HUES6 (cell line): ENCODE data around the gene UQCRC1.

Experiments
- H3K27ac ChIP-seq: 2 replicates; pipeline ENCODE4 v1.7.0; 2013; ENCODE audit warnings: low read depth, mild to moderate bottlenecking, low read length, inconsistent platforms
- H3K27me3 ChIP-seq: 2 replicates; pipeline ENCODE4 v1.6.1; 2013; ENCODE audit warnings: low read length; ENCODE audit not compliant: control insufficient read depth, insufficient read depth
- H3K36me3 ChIP-seq: 2 replicates; pipeline ENCODE4 v1.6.1; 2013; ENCODE audit warnings: low read length; ENCODE audit not compliant: control insufficient read depth, insufficient read depth
- H3K4me1 ChIP-seq: 2 replicates; pipeline ENCODE4 v1.6.1; 2013; ENCODE audit warnings: low read length; ENCODE audit not compliant: control insufficient read depth, insufficient read depth
- H3K4me3 ChIP-seq: 2 replicates; pipeline ENCODE4 v1.5.1; 2013; ENCODE audit warnings: low read depth, low read length
- H3K9ac ChIP-seq: one replicate; pipeline ENCODE4 v1.6.1; 2013; ENCODE audit warnings: mild to moderate bottlenecking, low read length
- H3K9me3 ChIP-seq: 2 replicates; pipeline ENCODE4 v1.6.1; 2013; ENCODE audit warnings: low read depth, low read length; ENCODE audit not compliant: control insufficient read depth, insufficient read depth

UQCRC1 gene

GRCh38 chr3:48587686-48588085, 21.8 kb downstream of the UQCRC1 start:
- Histone ChIP-seq H3K9me3 (no peaks in the 10 kb centered on the region), H3K9ac (no peak overlapping the region), H3K27ac (no peak overlapping the region), H3K27me3 (no peaks in the 10 kb centered on the region), H3K4me3 (no peak overlapping the region), H3K36me3 (peaks cover 96% of the 10 kb centered on the region), H3K4me1 (no peaks in the 10 kb centered on the region)

GRCh38 chr3:48585411-48585810, 24.0 kb downstream of the UQCRC1 start:
- H3K4me1 ChIP-seq: no peaks in the 10 kb centered on the region
- no peak overlapping the region for H3K4me3 ChIP-seq
- no peaks in the 10 kb centered on the region for H3K27me3 ChIP-seq
- peaks cover 96% of the 10 kb centered on the region for H3K36me3 ChIP-seq
- H3K9me3 ChIP-seq: no peaks in the 10 kb centered on the region
- no peak overlapping the region for H3K9ac ChIP-seq
- no peak overlapping the region for H3K27ac ChIP-seq

- Histone ChIP-seq H3K27me3 (no peaks in the 10 kb centered on the region), H3K9ac (no peak overlapping the region), H3K4me1 (no peaks in the 10 kb centered on the region), H3K36me3 (peaks cover 95% of the 10 kb centered on the region), H3K27ac (no peak overlapping the region), H3K9me3 (no peaks in the 10 kb centered on the region), H3K4me3 (no peak overlapping the region)
These were observed 24.6 kb downstream of the UQCRC1 start for GRCh38 chr3:48584836-48585235.

- H3K4me3 ChIP-seq: no peak overlapping the region
- H3K9me3 ChIP-seq: no peaks in the 10 kb centered on the region
- no peaks in the 10 kb centered on the region for H3K4me1 ChIP-seq
- H3K27me3 ChIP-seq: no peaks in the 10 kb centered on the region
- H3K27ac ChIP-seq: no peak overlapping the region
- peaks cover 97% of the 10 kb centered on the region for H3K36me3 ChIP-seq
- no peak overlapping the region for H3K9ac ChIP-seq
These were observed 27.6 kb downstream of the UQCRC1 start for GRCh38 chr3:48581621-48582481.

GRCh38 chr3:48576647-48577046, 32.8 kb downstream of the UQCRC1 start:
- Histone ChIP-seq H3K4me1 (no peaks in the 10 kb centered on the region), H3K4me3 (no peak overlapping the region), H3K27ac (no peak overlapping the region), H3K36me3 (peaks cover 93% of the 10 kb centered on the region), H3K27me3 (no peaks in the 10 kb centered on the region), H3K9me3 (no peaks in the 10 kb centered on the region), H3K9ac (no peak overlapping the region)

GRCh38 chr3:48575366-48575765, 34.1 kb downstream of the UQCRC1 start:
- H3K9me3 ChIP-seq: no peaks in the 10 kb centered on the region
- H3K4me1 ChIP-seq: no peaks in the 10 kb centered on the region
- no peaks in the 10 kb centered on the region for H3K27me3 ChIP-seq
- no peak overlapping the region for H3K4me3 ChIP-seq
- H3K9ac ChIP-seq: no peak overlapping the region
- no peak overlapping the region for H3K27ac ChIP-seq
- H3K36me3 ChIP-seq: peaks cover 94% of the 10 kb centered on the region

GRCh38 chr3:48573973-48574585, 35.4 kb downstream of the UQCRC1 start:
- no peaks in the 10 kb centered on the region for H3K9me3 ChIP-seq
- H3K27me3 ChIP-seq: no peaks in the 10 kb centered on the region
- no peak overlapping the region for H3K27ac ChIP-seq
- H3K4me3 ChIP-seq: no peak overlapping the region
- no peak overlapping the region for H3K9ac ChIP-seq
- H3K4me1 ChIP-seq: no peaks in the 10 kb centered on the region
- peaks cover 94% of the 10 kb centered on the region for H3K36me3 ChIP-seq

- H3K4me1 ChIP-seq: no peaks in the 10 kb centered on the region
- no peak overlapping the region for H3K9ac ChIP-seq
- H3K27me3 ChIP-seq: no peaks in the 10 kb centered on the region
- H3K36me3 ChIP-seq: peaks cover 95% of the 10 kb centered on the region
- no peaks in the 10 kb centered on the region for H3K9me3 ChIP-seq
- H3K4me3 ChIP-seq: no peak overlapping the region
- no peak overlapping the region for H3K27ac ChIP-seq
These were observed 36.9 kb downstream of the UQCRC1 start for GRCh38 chr3:48572517-48572916.

- Histone ChIP-seq H3K27ac (no peak overlapping the region; the same call in 1 of the 2 replicates), H3K4me1 (no peaks in the 10 kb centered on the region)
These were observed 37.5 kb downstream of the UQCRC1 start for GRCh38 chr3:48571938-48572337.

GRCh38 chr3:48569808-48570450, 39.5 kb downstream of the UQCRC1 start:
- H3K9ac ChIP-seq: no peak overlapping the region
- no peak overlapping the region for H3K4me3 ChIP-seq
- no peaks in the 10 kb centered on the region for H3K27me3 ChIP-seq
- H3K4me1 ChIP-seq: no peaks in the 10 kb centered on the region
- peaks cover 98% of the 10 kb centered on the region for H3K36me3 ChIP-seq
- H3K27ac ChIP-seq: no peak overlapping the region
- no peaks in the 10 kb centered on the region for H3K9me3 ChIP-seq

More at GRCh38 chr3:48571938-48572337, 37.5 kb downstream of the UQCRC1 start:
- Histone ChIP-seq H3K36me3 (peaks cover 95% of the 10 kb centered on the region), H3K9ac (no peak overlapping the region), H3K4me3 (no peak overlapping the region), H3K27me3 (no peaks in the 10 kb centered on the region), H3K9me3 (no peaks in the 10 kb centered on the region)

- Histone ChIP-seq H3K4me3 (no peak overlapping the region), H3K27ac (no peak overlapping the region), H3K27me3 (no peaks in the 10 kb centered on the region), H3K9me3 (no peaks in the 10 kb centered on the region), H3K4me1 (no peaks in the 10 kb centered on the region), H3K36me3 (peaks cover 99% of the 10 kb centered on the region), H3K9ac (no peak overlapping the region)
These were observed 40.0 kb downstream of the UQCRC1 start for GRCh38 chr3:48569400-48569799.
